Lung (tissue), 12 donors: ENCODE data around the gene TARBP2. TPM values are rescaled to one million over a fixed set of nuclear protein-coding genes. Genes with fewer than 3 reads are reported as not detected.

Experiments used
- ATAC-seq: fragments of 200-7000 bp; cut with Tn5 transposase; one replicate; pipeline ENCODE4 v1.9.1; 2020; ENCODE audit warnings: moderate number of reproducible peaks; ENCODE audit not compliant: insufficient read depth, low FRiP score
- DNase-seq, 3 donors: peaks; one replicate each; pipeline ENCODE4 v3.0.0-alpha.2; 2013 to 2017
- H3K27ac ChIP-seq, 2 donors: one replicate each; pipeline ENCODE4 v1.5.1; 2013; ENCODE audit warnings: mild to moderate bottlenecking in 2 of 2, moderate library complexity in 2 of 2, control low read depth in 1 of 2, inconsistent platforms in 1 of 2, low read depth in 1 of 2, low read length in 1 of 2
- H3K27me3 ChIP-seq, 3 donors: one replicate each; pipeline ENCODE4 v1.5.1; 2013; ENCODE audit warnings: low read length in 2 of 3; ENCODE audit not compliant: control insufficient read depth in 3 of 3, insufficient read depth in 3 of 3
- H3K36me3 ChIP-seq, 4 donors: one replicate each; pipeline ENCODE4 v1.5.1; 2013; ENCODE audit warnings: low read length in 4 of 4, mild to moderate bottlenecking in 1 of 4, moderate library complexity in 1 of 4; ENCODE audit not compliant: control insufficient read depth in 4 of 4, insufficient read depth in 4 of 4
- H3K4me1 ChIP-seq, 5 donors: one replicate each; pipeline ENCODE4 v1.5.1; 2013; ENCODE audit warnings: low read length in 5 of 5, mild to moderate bottlenecking in 2 of 5, moderate library complexity in 1 of 5; ENCODE audit not compliant: control insufficient read depth in 5 of 5, insufficient read depth in 5 of 5
- H3K4me3 ChIP-seq: one replicate; pipeline ENCODE4 v1.5.1; 2013; ENCODE audit warnings: mild to moderate bottlenecking, control low read depth, moderate library complexity
- H3K9ac ChIP-seq, 2 donors: one replicate each; pipeline ENCODE4 v1.5.1; 2013; ENCODE audit warnings: low read length in 2 of 2, control low read depth in 1 of 2; ENCODE audit not compliant: insufficient read depth in 1 of 2
- H3K9me3 ChIP-seq, 4 donors: one replicate each; pipeline ENCODE4 v1.5.1; 2013; ENCODE audit warnings: low read length in 3 of 4, mild to moderate bottlenecking in 1 of 4, moderate library complexity in 1 of 4; ENCODE audit not compliant: control insufficient read depth in 4 of 4, insufficient read depth in 3 of 4
- CTCF ChIP-seq: IDR thresholded peaks from 2 replicates; pipeline ENCODE4 v1.5.1; 2012; ENCODE audit warnings: mild to moderate bottlenecking; ENCODE audit errors: control extremely low read depth, extremely low read depth
- WGBS, 2 donors: extraction: QIAGEN DNeasy Blood & Tissue Kit; methylation state at CpG; one replicate each; pipeline ENCODE4 v1.1.7; 2013; 5-methylcytosine and 5-hydroxymethylcytosine counted together
- polyA plus RNA-seq, 2 donors: library from polyadenylated mRNA; stranded (reverse); fragments of 200-250 nt; gene quantifications; one replicate each; pipeline ENCODE4 v1.2.1, GENCODE V29; 2013
- total RNA-seq, 2 donors: library from RNA; depleted of rRNA in 1 of 2; stranded (reverse); fragments of >200 nt in 1 of 2; gene quantifications; one replicate each; pipeline ENCODE4 v1.2.1, GENCODE V29; 2014 to 2021
- donor health status: control.
- donor health status: control.
- donor health status: Bipolar disorder and iron deficiency.
- donor health status: healthy.
- donor health status: DM: yes; HTN: yes; CAD: no.

Gene TARBP2
- total and polyA plus RNA-seq, 4 donors: 32.2 to 41.3 (median 34.8) TPM

DNA sequence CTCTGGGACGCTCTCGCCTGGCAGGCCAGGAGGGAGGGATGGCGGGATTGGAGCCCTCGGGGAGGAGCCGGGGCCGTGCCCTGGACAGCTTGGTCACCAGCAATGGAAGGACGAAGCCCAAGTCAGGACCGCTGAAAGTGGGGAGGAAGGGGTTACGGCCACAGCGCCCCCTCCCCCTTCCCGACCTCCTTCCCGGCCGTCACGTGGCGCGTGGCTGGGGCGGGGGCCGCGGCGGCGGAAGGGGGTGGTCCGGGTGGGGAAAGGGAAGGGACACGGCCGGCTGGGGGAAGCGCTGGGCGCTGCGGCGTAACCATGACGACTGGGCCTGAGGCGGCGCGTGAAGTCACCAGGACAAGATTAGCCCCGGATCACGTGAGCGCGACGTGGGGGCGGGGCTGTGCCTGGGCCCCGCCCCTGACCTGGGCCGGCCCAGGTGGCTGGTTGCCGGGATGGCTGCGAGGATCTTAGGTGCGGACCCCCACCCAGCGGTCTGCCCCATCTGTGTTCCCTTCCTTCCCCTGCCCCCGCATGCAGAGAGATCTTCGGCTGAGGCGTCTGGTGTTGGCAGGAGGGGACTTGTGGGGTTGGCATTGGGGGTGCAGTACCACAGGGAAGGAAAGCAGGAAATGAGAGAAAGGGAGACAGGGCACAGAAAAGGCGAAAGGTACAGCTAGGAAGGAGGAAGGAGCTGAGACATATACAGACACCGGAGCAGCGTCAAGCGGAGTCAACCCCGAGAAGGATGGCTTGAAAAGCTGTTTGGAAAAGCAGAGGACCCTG lies 8.1 kb upstream of the TARBP2 start:
- Histone ChIP-seq H3K4me1 (peaks cover 0 to 35% (median 23%) of the 10 kb centered on the region in 5 donors), H3K27me3 (no peaks in the 10 kb centered on the region), H3K4me3 (peak overlapping the region; percentile 47), H3K27ac (peak overlapping the region; percentile 71 to 86), H3K36me3 (peaks cover 0 to 3% (median under 1%) of the 10 kb centered on the region in 4 donors), H3K9ac (peak overlapping the region; percentile 56 to 98), H3K9me3 (no peaks in the 10 kb centered on the region)
- no peak for TF ChIP-seq CTCF
- peak; percentile 83 for ATAC-seq
- WGBS, 2 donors: 1% methylated on average over 38 to 52 of the region's 52 CpGs
- peak; percentile 97 to 98 (median 98) for DNase-seq

- ATAC-seq (no peak), DNase-seq (no peak)
- no peak for TF ChIP-seq CTCF
- 40 to 45% methylated on average over 11 of the region's 11 CpGs for WGBS, 2 donors
- peaks cover 0 to 3% (median 0%) of the 10 kb centered on the region in 4 donors for H3K36me3 ChIP-seq
- peaks cover 0 to 39% (median 23%) of the 10 kb centered on the region in 5 donors for H3K4me1 ChIP-seq
- no peaks in the 10 kb centered on the region for H3K9me3 ChIP-seq
- H3K27me3 ChIP-seq: no peaks in the 10 kb centered on the region
- H3K27ac ChIP-seq: peak overlapping the region; percentile 43 to 71
- H3K9ac ChIP-seq: peak overlapping the region; percentile 56 to 98
- H3K4me3 ChIP-seq: no peak overlapping the region
Observed at GRCh38 chr12:53493610-53494391, 7.3 kb upstream of the TARBP2 start.

DNA sequence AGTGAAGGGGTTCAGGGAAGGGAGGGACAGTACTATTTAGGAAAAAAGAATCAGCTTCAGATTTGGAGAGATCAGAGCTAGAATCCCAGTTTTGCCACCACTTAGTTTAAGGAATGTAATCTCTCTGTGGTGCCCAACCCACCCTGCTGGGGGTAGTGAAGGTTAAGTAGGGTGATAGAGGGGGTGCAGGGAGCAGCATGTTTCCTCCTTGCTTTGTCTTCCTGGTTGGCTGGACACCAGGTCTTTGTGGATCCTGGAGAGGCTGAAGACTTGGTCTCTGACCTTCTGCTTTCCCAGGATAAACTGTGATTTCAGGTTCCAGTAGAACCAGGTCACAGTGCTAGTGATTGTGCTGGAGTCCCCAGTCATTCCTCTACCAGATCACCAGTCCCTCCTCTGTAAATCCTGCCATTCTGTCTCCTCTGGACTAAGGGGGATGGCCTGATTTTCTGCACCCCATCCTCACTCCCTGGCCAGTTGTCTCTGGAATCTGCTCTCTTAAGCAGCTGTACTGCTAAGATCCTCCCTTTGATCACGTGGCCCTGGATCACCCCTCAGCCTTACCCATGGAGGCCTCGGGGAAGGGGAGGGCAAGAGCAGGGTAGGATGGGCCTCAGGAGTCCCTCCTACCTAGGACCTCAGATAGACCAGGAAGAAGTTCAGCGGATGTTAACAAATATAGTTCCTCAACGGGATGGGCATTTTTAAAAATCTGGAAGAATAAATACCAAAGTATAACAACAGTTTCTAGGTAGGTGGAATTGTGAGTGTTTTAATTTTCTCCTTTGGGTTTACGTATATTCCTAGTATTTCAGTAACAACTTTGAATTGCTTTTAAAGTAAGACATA lies 5.0 kb upstream of the TARBP2 start:
- Histone ChIP-seq H3K27me3 (no peaks in the 10 kb centered on the region), H3K9me3 (no peaks in the 10 kb centered on the region), H3K36me3 (peaks cover 0 to 3% (median 0%) of the 10 kb centered on the region in 4 donors), H3K4me3 (no peak overlapping the region), H3K4me1 (peaks cover 0 to 52% (median 25%) of the 10 kb centered on the region in 5 donors), H3K27ac (peak overlapping the region in 1 of 2 donors; percentile 14), H3K9ac (peak overlapping the region in 1 of 2 donors; percentile 51)
- TF ChIP-seq CTCF: no peak
- 37 to 40% methylated on average over 5 of the region's 5 CpGs for WGBS, 2 donors
- ATAC-seq: no peak
- peak; percentile 85 to 92 (median 89) for DNase-seq
